GM12878 (cell line): ENCODE measurements around the gene TGFBI. TPM values are rescaled to one million over a fixed set of nuclear protein-coding genes. Genes with fewer than 3 reads are reported as not detected.

Source experiments
- ATAC-seq: fragments of 200-7000 bp; cut with Tn5 transposase; 3 replicates; pipeline ENCODE4 v1.9.1; 2020; ENCODE audit warnings: mild to moderate bottlenecking, moderate library complexity
- BruUV-seq: library from RNA; stranded (reverse); fragments of 400-500 nt; replicated peaks from 2 replicates; lab custom pipeline; 2021; lab: Mats Ljungman, UMichigan
- CTCF ChIA-PET: fragments of 300-600 bp; sonication (Branson Sonifier 250); formaldehyde crosslinking; extraction: SDS; loops from one replicate; lab custom pipeline; 2021; ENCODE audit warnings: inconsistent platforms; lab: Yijun Ruan, JAX
- POLR2A ChIA-PET: fragments of 350-600 bp; formaldehyde crosslinking; extraction: SDS; loops from one replicate; lab custom pipeline; 2021; ENCODE audit warnings: inconsistent platforms; lab: Charles Lee
- RAD21 ChIA-PET: fragments of 300-600 bp; sonication (Branson Sonifier 250); formaldehyde crosslinking; loops from one replicate; lab custom pipeline; 2023; ENCODE audit warnings: antibody characterized with exemption; ENCODE audit not compliant: unreplicated experiment; lab: Charles Lee
- SMC1A ChIA-PET: fragments of 300-600 bp; sonication (Branson Sonifier 250); formaldehyde crosslinking; loops from one replicate; lab custom pipeline; 2023; ENCODE audit not compliant: unreplicated experiment, uncharacterized antibody; lab: Charles Lee
- DNase-seq: peaks from one replicate; pipeline ENCODE4 v3.0.0-alpha.2; 2011; ENCODE audit warnings: low read depth, low spot score
- FAIRE-seq: peaks from 3 replicates; lab custom pipeline; 2011; peaks lifted over from hg19 to GRCh38; lab: Jason Lieb, UNC
- H2AFZ ChIP-seq: 2 replicates; pipeline ENCODE4 v1.6.0; 2011; ENCODE audit warnings: low read depth, low read length, control low read depth; ENCODE audit not compliant: control insufficient read depth
- H3K27ac ChIP-seq: 2 replicates; pipeline ENCODE4 v1.5.1; 2011; ENCODE audit warnings: control low read depth; ENCODE audit not compliant: control insufficient read depth, insufficient read depth
- H3K27me3 ChIP-seq, 2 experiments: replicated peaks in 1 of 2; 2 replicates each; pipeline versions ENCODE4 v1.6.0 to v1.6.1; 2011; ENCODE audit warnings: low read length in 1 of 2; ENCODE audit not compliant: control insufficient read depth in 2 of 2, insufficient read depth in 2 of 2
- H3K36me3 ChIP-seq, 2 experiments: 2 replicates each; pipeline ENCODE4 v1.5.1; 2011; ENCODE audit warnings: low read length in 1 of 2; ENCODE audit not compliant: control insufficient read depth in 2 of 2, insufficient read depth in 2 of 2
- H3K4me1 ChIP-seq: 2 replicates; pipeline ENCODE4 v1.6.1; 2011; ENCODE audit warnings: mild to moderate bottlenecking, low read length, moderate library complexity, mixed read lengths; ENCODE audit not compliant: control insufficient read depth, insufficient read depth
- H3K4me2 ChIP-seq: 2 replicates; pipeline ENCODE4 v1.6.0; 2011; ENCODE audit warnings: control low read depth; ENCODE audit not compliant: control insufficient read depth, insufficient read depth
- H3K4me3 ChIP-seq: fragments of 200-600 bp; sonication (generic); 2 replicates; pipeline ENCODE4 v1.5.1; 2016
- H3K79me2 ChIP-seq: 2 replicates; pipeline ENCODE4 v1.6.0; 2011; ENCODE audit warnings: low read length; ENCODE audit not compliant: control insufficient read depth, insufficient read depth
- H3K9ac ChIP-seq: 2 replicates; pipeline ENCODE4 v1.8.0; 2011; ENCODE audit warnings: low read length, control low read depth, mixed read lengths; ENCODE audit not compliant: control insufficient read depth, insufficient read depth
- H3K9me3 ChIP-seq: replicated peaks from 3 replicates; pipeline ENCODE4 v1.5.1; 2011; ENCODE audit warnings: mild to moderate bottlenecking, low read length; ENCODE audit not compliant: control insufficient read depth, insufficient read depth
- H4K20me1 ChIP-seq: 2 replicates; pipeline ENCODE4 v1.6.0; 2011; ENCODE audit not compliant: control insufficient read depth, insufficient read depth
- ASH2L ChIP-seq: fragments of 300-600, 200-600 bp; sonication (generic); IDR thresholded peaks from 2 replicates; pipeline ENCODE4 v1.6.1; 2017; ENCODE audit warnings: low read depth, mild to moderate bottlenecking, borderline replicate concordance
- BCL3 ChIP-seq: IDR thresholded peaks from 2 replicates; pipeline ENCODE4 v1.6.1; 2011; ENCODE audit warnings: borderline replicate concordance, low read depth, mild to moderate bottlenecking, moderate library complexity, low read length; ENCODE audit not compliant: insufficient read depth, poor library complexity, severe bottlenecking
- CBFB ChIP-seq: IDR thresholded peaks from 2 replicates; pipeline ENCODE4 v1.6.1; 2016; ENCODE audit warnings: antibody characterized with exemption, low read depth
- CUX1 ChIP-seq: IDR thresholded peaks from 2 replicates; pipeline ENCODE4 v1.6.1; 2012; ENCODE audit warnings: improper control_type of control experiment, low read depth, low read length; ENCODE audit not compliant: insufficient replicate concordance
- IRF4 ChIP-seq: IDR thresholded peaks from 2 replicates; pipeline ENCODE4 v1.6.1; 2011; ENCODE audit warnings: low read depth, low read length
- KDM1A ChIP-seq: fragments of 200-600 bp; sonication (generic); IDR thresholded peaks from 2 replicates; pipeline ENCODE4 v1.6.1; 2016; ENCODE audit warnings: borderline replicate concordance
- KLF5 ChIP-seq: fragments of 450-650 bp; IDR thresholded peaks from 2 replicates; pipeline ENCODE4 v1.6.1; 2014; ENCODE audit warnings: mild to moderate bottlenecking; ENCODE audit not compliant: partially characterized antibody
- PBX3 ChIP-seq: IDR thresholded peaks from 2 replicates; pipeline ENCODE4 v1.6.1; 2011; ENCODE audit warnings: mild to moderate bottlenecking, low read depth, low read length, moderate library complexity; ENCODE audit not compliant: insufficient replicate concordance
- RFX5 ChIP-seq: IDR thresholded peaks from 2 replicates; pipeline ENCODE4 v1.6.1; 2011; ENCODE audit warnings: low read depth, low read length, improper control_type of control experiment
- RUNX3 ChIP-seq: IDR thresholded peaks from 2 replicates; pipeline ENCODE4 v1.6.1; 2012; ENCODE audit warnings: low read length, inconsistent platforms
- STAT3 ChIP-seq: IDR thresholded peaks from 2 replicates; pipeline ENCODE4 v1.6.1; 2011; ENCODE audit warnings: low read depth, low read length, improper control_type of control experiment
- TBL1XR1 ChIP-seq: IDR thresholded peaks from 2 replicates; pipeline ENCODE4 v1.6.1; 2012; ENCODE audit warnings: low read depth, low read length, improper control_type of control experiment
- ZZZ3 ChIP-seq: IDR thresholded peaks from 2 replicates; pipeline ENCODE4 v1.6.1; 2011; ENCODE audit warnings: low read depth; ENCODE audit not compliant: control insufficient read depth, insufficient read length
- WGBS: methylation state at CpG from one replicate; pipeline ENCODE4 v1.1.6; 2016; ENCODE audit warnings: low lambda C conversion rate; ENCODE audit not compliant: insufficient replicate concordance, insufficient coverage; ENCODE audit errors: missing lambda C conversion rate; 5-methylcytosine and 5-hydroxymethylcytosine counted together
- in situ Hi-C: fragments of 300-500 bp; cut with MboI; formaldehyde crosslinking; loops from 9 replicates; pipeline ENCODE4 v1.14.3; 2018; ENCODE audit warnings: mixed read lengths
- intact Hi-C: fragments of 100-400 bp; cut with micrococcal nuclease; formaldehyde crosslinking; loops from one replicate; pipeline ENCODE4 v1.14.2; 2022; ENCODE audit not compliant: unreplicated experiment
- polyA plus RNA-seq, 11 experiments: library from polyadenylated mRNA; depleted of rRNA in 4 of 11; unstranded in 6 of 11; stranded (reverse) in 5 of 11; fragments of >200 nt; fragmentation: Nextera tagmentation in 4 of 11; fragmentation: Illumina TruSeq in 1 of 11; extraction: Ambion mirVana in 4 of 11; extraction: Trizol in 1 of 11; gene quantifications; 1 replicate in 1 of 11; 2 replicates in 10 of 11; pipeline versions ENCODE4 v1.2.1 to v1.2.3, GENCODE V29; 2011 to 2016; ENCODE audit warnings: inconsistent platforms in 2 of 11, missing spikeins in 2 of 11, low read depth in 1 of 11
- total RNA-seq, 4 experiments: library from RNA; depleted of rRNA in 3 of 4; stranded (reverse); fragments of >200 nt in 3 of 4; fragmentation: Illumina TruSeq in 1 of 4; extraction: Trizol in 1 of 4; gene quantifications; 2 replicates each; pipeline versions ENCODE4 v1.2.1 to v1.2.3, GENCODE V29; 2013 to 2021

Gene TGFBI
- total and polyA plus RNA-seq, 10 of the 15 experiments (the other 5 are each of a cell fraction or from before 2014, with no cell fraction given): 0.12 to 1.8 (median 0.19) TPM

GRCh38 chr5:135978993-135979392 lies 49.8 kb upstream of the TGFBI start:
- Histone ChIP-seq H3K4me3 (no peak overlapping the region), H3K27me3 (peaks cover 0 to 3% of the 10 kb centered on the region in 2 experiments; a peak in 1 of 4 replicates), H3K4me2 (no peak overlapping the region), H2AFZ (no peak overlapping the region), H3K9ac (no peak overlapping the region), H3K9me3 (no peaks in the 10 kb centered on the region), H3K4me1 (no peaks in the 10 kb centered on the region), H3K36me3 (no peaks in the 10 kb centered on the region), H4K20me1 (no peaks in the 10 kb centered on the region), H3K79me2 (no peaks in the 10 kb centered on the region), H3K27ac (no peak overlapping the region)
- ATAC-seq: no peak
- ChIA-PET POLR2A (no interaction called here), CTCF (interaction anchor here (0.9 to 4.5 kb wide), 8 partner anchors 8 to 1248 kb away, joined by 3 to 31 read pairs (median 6); no protein-coding TSS in a partner anchor), SMC1A (interaction anchor here (1.2 to 2.6 kb wide), 3 partner anchors 77 to 103 kb away, joined by 3 to 19 read pairs (median 5); no protein-coding TSS in a partner anchor), RAD21 (no interaction called here)
- FAIRE-seq: no peak
- 0% methylated on average over 2 of the region's 2 CpGs for WGBS
- in situ Hi-C loops: no loop called here
- no peak for DNase-seq
- no TSS peak for BruUV-seq
- intact Hi-C loops: loop anchor here (10.0 kb wide), 1 partner anchor 196 kb away; no protein-coding TSS in a partner anchor
- TF ChIP-seq TBL1XR1 (no peak), CBFB (no peak), RUNX3 (no peak), RFX5 (no peak), STAT3 (no peak), ASH2L (no peak), PBX3 (no peak), KLF5 (no peak), KDM1A (no peak), IRF4 (no peak), CUX1 (no peak), ZZZ3 (no peak), BCL3 (no peak)
